ENCODE results near the gene FCSK. TPM values are rescaled to one million over a fixed set of nuclear protein-coding genes. Genes with fewer than 3 reads are reported as not detected.

Gene FCSK
- total and polyA plus RNA-seq, 2 of the 13 experiments (the other 11 are each of a cell fraction or from before 2014, with no cell fraction given): 9.1 to 19.2 TPM

DNA sequence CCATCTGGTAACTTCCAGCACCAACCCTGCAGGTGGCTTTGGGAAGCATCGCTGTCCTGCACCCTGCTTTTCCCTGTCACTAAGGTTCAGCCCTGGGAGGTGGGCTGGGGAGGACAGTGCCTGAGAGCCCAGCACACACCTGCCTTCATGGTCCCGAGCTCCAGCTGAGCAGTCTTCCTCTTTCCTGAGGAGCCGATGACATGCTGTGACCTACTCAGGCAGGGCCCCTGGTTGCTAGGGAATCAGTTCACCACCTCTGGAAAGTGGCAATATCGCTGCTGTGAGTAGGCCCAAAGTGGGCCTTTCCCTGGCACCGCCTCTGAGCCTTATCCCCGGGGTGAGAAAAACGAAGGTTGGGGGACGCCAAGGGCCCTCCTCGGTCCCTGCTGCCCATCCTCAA is 33.4 kb upstream of the FCSK start:
- no peak for DNase-seq (ENCODE audit: low spot score)
- 96% methylated on average over 7 of the region's 9 CpGs for WGBS (ENCODE audit: low lambda C conversion rate)
- Histone ChIP-seq H3K27me3 (ENCODE audit: control insufficient read depth in 1 of 2, insufficient read depth in 2 of 2, low read length in 2 of 2) (no peaks in the 10 kb centered on the region), H3K79me2 (ENCODE audit: insufficient read depth, low read length) (peaks cover 84% of the 10 kb centered on the region), H3K4me3 (replicated peaks in 1 of 3; ENCODE audit: insufficient read depth in 1 of 3, low read depth in 2 of 3, low read length in 3 of 3) (no peak overlapping the region), H3K27ac (ENCODE audit: extremely low read length, insufficient read depth, low read length) (no peak overlapping the region), H3K9me3 (ENCODE audit: low read length) (no peaks in the 10 kb centered on the region), H2AFZ (ENCODE audit: low read length) (no peak overlapping the region), H3K36me3 (replicated peaks in 1 of 2; ENCODE audit: control insufficient read depth in 1 of 2, insufficient read depth in 2 of 2, low read length in 2 of 2) (peaks cover 5 to 38% of the 10 kb centered on the region in 2 experiments; a peak in 4 of 5 replicates), H3K4me2 (ENCODE audit: low read depth, low read length) (no peak overlapping the region), H3K9ac (ENCODE audit: insufficient read depth, low read depth, low read length) (no peak overlapping the region), H4K20me1 (ENCODE audit: insufficient read depth, low read length) (no peaks in the 10 kb centered on the region; the same call in 1 of the 2 replicates), H3K4me1 (ENCODE audit: insufficient read depth, low read length) (peaks cover 88% of the 10 kb centered on the region)
- TF ChIP-seq BRF2 (CRISPR knock-in tag; IDR thresholded peaks at IDR 0.05) (no peak), EZH2 (conservative IDR thresholded peaks at IDR 0.05; ENCODE audit: low read depth, low read length) (no peak), ATAD3A (CRISPR knock-in tag; IDR thresholded peaks at IDR 0.05) (no peak), CENPX (CRISPR knock-in tag; IDR thresholded peaks at IDR 0.05) (no peak), ZNF367 (CRISPR knock-in tag; IDR thresholded peaks at IDR 0.05; ENCODE audit: borderline replicate concordance) (no peak), PCBP1 (IDR thresholded peaks at IDR 0.05; ENCODE audit: borderline replicate concordance, low read depth, low read length) (no peak), IKZF1 (IDR thresholded peaks at IDR 0.05) (no peak), MATR3 (CRISPR knock-in tag; IDR thresholded peaks at IDR 0.05) (no peak), CHD2 (IDR thresholded peaks at IDR 0.05; ENCODE audit: low read depth, low read length) (no peak), ZSCAN21 (CRISPR knock-in tag; IDR thresholded peaks at IDR 0.05; ENCODE audit: borderline replicate concordance) (no peak), EP300 (IDR thresholded peaks at IDR 0.05; ENCODE audit: low read depth in 2 of 2, low read length in 2 of 2) (no peak), EP300 (CRISPR knock-in tag; IDR thresholded peaks at IDR 0.05; ENCODE audit: borderline replicate concordance) (no peak), ESRRA (CRISPR knock-in tag; IDR thresholded peaks at IDR 0.05; ENCODE audit: low read depth) (no peak), TOPORS (CRISPR knock-in tag; IDR thresholded peaks at IDR 0.05) (no peak), ZBTB3 (CRISPR knock-in tag; IDR thresholded peaks at IDR 0.05; ENCODE audit: borderline replicate concordance, low read depth) (no peak)
- TF ChIP-seq, protein P1, sequence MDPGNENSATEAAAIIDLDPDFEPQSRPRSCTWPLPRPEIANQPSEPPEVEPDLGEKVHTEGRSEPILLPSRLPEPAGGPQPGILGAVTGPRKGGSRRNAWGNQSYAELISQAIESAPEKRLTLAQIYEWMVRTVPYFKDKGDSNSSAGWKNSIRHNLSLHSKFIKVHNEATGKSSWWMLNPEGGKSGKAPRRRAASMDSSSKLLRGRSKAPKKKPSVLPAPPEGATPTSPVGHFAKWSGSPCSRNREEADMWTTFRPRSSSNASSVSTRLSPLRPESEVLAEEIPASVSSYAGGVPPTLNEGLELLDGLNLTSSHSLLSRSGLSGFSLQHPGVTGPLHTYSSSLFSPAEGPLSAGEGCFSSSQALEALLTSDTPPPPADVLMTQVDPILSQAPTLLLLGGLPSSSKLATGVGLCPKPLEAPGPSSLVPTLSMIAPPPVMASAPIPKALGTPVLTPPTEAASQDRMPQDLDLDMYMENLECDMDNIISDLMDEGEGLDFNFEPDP (CRISPR knock-in tag; conservative IDR thresholded peaks at IDR 0.05): no peak
- CTCF ChIA-PET (ENCODE audit: low intra/inter-chr PET ratio, low total read pairs): no interaction called here
- no peak for ATAC-seq
- FAIRE-seq: no peak
- BruUV-seq (replicated peaks): no TSS peak
- in situ Hi-C loops (cut with HindIII; ENCODE audit: extremely low pct_ligation_motif_present, low pct_unique_long_range_greater_than_20kb): no loop called here
- POLR2A ChIA-PET: interaction anchor here (6.0 kb wide), 1 partner anchor 40 kb away, joined by 30 read pairs; no protein-coding TSS in a partner anchor
- intact Hi-C loops (cut with micrococcal nuclease; ENCODE audit: unreplicated experiment): no loop called here

Measured in HepG2 (cell line).